GM12878 (cell line): ENCODE results near the gene HNMT. TPM values are rescaled to one million over a fixed set of nuclear protein-coding genes. Genes with fewer than 3 reads are reported as not detected.

Experiments
- ATAC-seq: fragments of 200-7000 bp; cut with Tn5 transposase; 3 replicates; pipeline ENCODE4 v1.9.1; 2020; ENCODE audit warnings: mild to moderate bottlenecking, moderate library complexity
- BruUV-seq: library from RNA; stranded (reverse); fragments of 400-500 nt; replicated peaks from 2 replicates; lab custom pipeline; 2021; lab: Mats Ljungman, UMichigan
- CTCF ChIA-PET: fragments of 300-600 bp; sonication (Branson Sonifier 250); formaldehyde crosslinking; extraction: SDS; loops from one replicate; lab custom pipeline; 2021; ENCODE audit warnings: inconsistent platforms; lab: Yijun Ruan, JAX
- POLR2A ChIA-PET: fragments of 350-600 bp; formaldehyde crosslinking; extraction: SDS; loops from one replicate; lab custom pipeline; 2021; ENCODE audit warnings: inconsistent platforms; lab: Charles Lee
- RAD21 ChIA-PET: fragments of 300-600 bp; sonication (Branson Sonifier 250); formaldehyde crosslinking; loops from one replicate; lab custom pipeline; 2023; ENCODE audit warnings: antibody characterized with exemption; ENCODE audit not compliant: unreplicated experiment; lab: Charles Lee
- SMC1A ChIA-PET: fragments of 300-600 bp; sonication (Branson Sonifier 250); formaldehyde crosslinking; loops from one replicate; lab custom pipeline; 2023; ENCODE audit not compliant: unreplicated experiment, uncharacterized antibody; lab: Charles Lee
- DNase-seq: peaks from one replicate; pipeline ENCODE4 v3.0.0-alpha.2; 2011; ENCODE audit warnings: low read depth, low spot score
- FAIRE-seq: peaks from 3 replicates; lab custom pipeline; 2011; peaks lifted over from hg19 to GRCh38; lab: Jason Lieb, UNC
- H2AFZ ChIP-seq: 2 replicates; pipeline ENCODE4 v1.6.0; 2011; ENCODE audit warnings: low read depth, low read length, control low read depth; ENCODE audit not compliant: control insufficient read depth
- H3K27ac ChIP-seq: 2 replicates; pipeline ENCODE4 v1.5.1; 2011; ENCODE audit warnings: control low read depth; ENCODE audit not compliant: control insufficient read depth, insufficient read depth
- H3K27me3 ChIP-seq, 2 experiments: replicated peaks in 1 of 2; 2 replicates each; pipeline versions ENCODE4 v1.6.0 to v1.6.1; 2011; ENCODE audit warnings: low read length in 1 of 2; ENCODE audit not compliant: control insufficient read depth in 2 of 2, insufficient read depth in 2 of 2
- H3K36me3 ChIP-seq, 2 experiments: 2 replicates each; pipeline ENCODE4 v1.5.1; 2011; ENCODE audit warnings: low read length in 1 of 2; ENCODE audit not compliant: control insufficient read depth in 2 of 2, insufficient read depth in 2 of 2
- H3K4me1 ChIP-seq: 2 replicates; pipeline ENCODE4 v1.6.1; 2011; ENCODE audit warnings: mild to moderate bottlenecking, low read length, moderate library complexity, mixed read lengths; ENCODE audit not compliant: control insufficient read depth, insufficient read depth
- H3K4me2 ChIP-seq: 2 replicates; pipeline ENCODE4 v1.6.0; 2011; ENCODE audit warnings: control low read depth; ENCODE audit not compliant: control insufficient read depth, insufficient read depth
- H3K4me3 ChIP-seq: fragments of 200-600 bp; sonication (generic); 2 replicates; pipeline ENCODE4 v1.5.1; 2016
- H3K79me2 ChIP-seq: 2 replicates; pipeline ENCODE4 v1.6.0; 2011; ENCODE audit warnings: low read length; ENCODE audit not compliant: control insufficient read depth, insufficient read depth
- H3K9ac ChIP-seq: 2 replicates; pipeline ENCODE4 v1.8.0; 2011; ENCODE audit warnings: low read length, control low read depth, mixed read lengths; ENCODE audit not compliant: control insufficient read depth, insufficient read depth
- H3K9me3 ChIP-seq: replicated peaks from 3 replicates; pipeline ENCODE4 v1.5.1; 2011; ENCODE audit warnings: mild to moderate bottlenecking, low read length; ENCODE audit not compliant: control insufficient read depth, insufficient read depth
- H4K20me1 ChIP-seq: 2 replicates; pipeline ENCODE4 v1.6.0; 2011; ENCODE audit not compliant: control insufficient read depth, insufficient read depth
- NFYB ChIP-seq: IDR thresholded peaks from 2 replicates; pipeline ENCODE4 v1.6.1; 2011; ENCODE audit warnings: low read depth, mild to moderate bottlenecking, low read length, improper control_type of control experiment, moderate library complexity; ENCODE audit not compliant: insufficient read depth
- PAX8 ChIP-seq: fragments of 450-650 bp; IDR thresholded peaks from 2 replicates; pipeline ENCODE4 v1.6.1; 2017; ENCODE audit warnings: mild to moderate bottlenecking, moderate library complexity
- POLR2A ChIP-seq: IDR thresholded peaks from 2 replicates; pipeline ENCODE4 v1.6.1; 2011; ENCODE audit warnings: low read depth, mild to moderate bottlenecking, low read length
- RFX5 ChIP-seq: IDR thresholded peaks from 2 replicates; pipeline ENCODE4 v1.6.1; 2011; ENCODE audit warnings: low read depth, low read length, improper control_type of control experiment
- SREBF2 ChIP-seq: IDR thresholded peaks from 2 replicates; pipeline ENCODE4 v1.6.1; 2012; ENCODE audit warnings: mild to moderate bottlenecking, low read length
- SRF ChIP-seq, 2 experiments: IDR thresholded peaks; 2 replicates each; pipeline ENCODE4 v1.6.1; 2011; ENCODE audit warnings: low read depth in 2 of 2, low read length in 2 of 2, mild to moderate bottlenecking in 1 of 2, moderate library complexity in 1 of 2
- ZNF24 ChIP-seq: fragments of 450-650 bp; IDR thresholded peaks from 2 replicates; pipeline ENCODE4 v1.6.1; 2017; ENCODE audit warnings: antibody characterized with exemption, mild to moderate bottlenecking
- WGBS: methylation state at CpG from one replicate; pipeline ENCODE4 v1.1.6; 2016; ENCODE audit warnings: low lambda C conversion rate; ENCODE audit not compliant: insufficient replicate concordance, insufficient coverage; ENCODE audit errors: missing lambda C conversion rate; 5-methylcytosine and 5-hydroxymethylcytosine counted together
- in situ Hi-C: fragments of 300-500 bp; cut with MboI; formaldehyde crosslinking; loops from 9 replicates; pipeline ENCODE4 v1.14.3; 2018; ENCODE audit warnings: mixed read lengths
- intact Hi-C: fragments of 100-400 bp; cut with micrococcal nuclease; formaldehyde crosslinking; loops from one replicate; pipeline ENCODE4 v1.14.2; 2022; ENCODE audit not compliant: unreplicated experiment
- polyA plus RNA-seq, 11 experiments: library from polyadenylated mRNA; depleted of rRNA in 4 of 11; unstranded in 6 of 11; stranded (reverse) in 5 of 11; fragments of >200 nt; fragmentation: Nextera tagmentation in 4 of 11; fragmentation: Illumina TruSeq in 1 of 11; extraction: Ambion mirVana in 4 of 11; extraction: Trizol in 1 of 11; gene quantifications; 1 replicate in 1 of 11; 2 replicates in 10 of 11; pipeline versions ENCODE4 v1.2.1 to v1.2.3, GENCODE V29; 2011 to 2016; ENCODE audit warnings: inconsistent platforms in 2 of 11, missing spikeins in 2 of 11, low read depth in 1 of 11
- total RNA-seq, 4 experiments: library from RNA; depleted of rRNA in 3 of 4; stranded (reverse); fragments of >200 nt in 3 of 4; fragmentation: Illumina TruSeq in 1 of 4; extraction: Trizol in 1 of 4; gene quantifications; 2 replicates each; pipeline versions ENCODE4 v1.2.1 to v1.2.3, GENCODE V29; 2013 to 2021

The HNMT gene
- total and polyA plus RNA-seq, 10 of the 15 experiments (the other 5 are each of a cell fraction or from before 2014, with no cell fraction given), result not detected

GRCh38 chr2:138058427-138058826 lies 94.2 kb downstream of the HNMT start:
- Histone ChIP-seq H4K20me1 (no peaks in the 10 kb centered on the region), H3K4me2 (no peak overlapping the region), H3K79me2 (no peaks in the 10 kb centered on the region), H3K27me3 (no peaks in the 10 kb centered on the region), H3K36me3 (no peaks in the 10 kb centered on the region), H2AFZ (no peak overlapping the region), H3K9ac (no peak overlapping the region), H3K4me3 (no peak overlapping the region), H3K4me1 (no peaks in the 10 kb centered on the region), H3K9me3 (no peaks in the 10 kb centered on the region), H3K27ac (no peak overlapping the region)
- no peak for DNase-seq
- ATAC-seq, result no peak
- TF ChIP-seq ZNF24 (no peak), SRF (IDR thresholded peaks at IDR 0.05; ENCODE audit: low read depth in 2 of 2, low read length in 2 of 2) (no peak)
- SMC1A ChIA-PET, result no interaction called here
- in situ Hi-C loops, result no loop called here
- intact Hi-C loops, result no loop called here
- RAD21 ChIA-PET, result no interaction called here
- WGBS, result 0% methylated on average over 1 of the region's 1 CpG
- no peak for FAIRE-seq
- CTCF ChIA-PET, result no interaction called here
- POLR2A ChIA-PET, result no interaction called here
- no TSS peak for BruUV-seq

- RAD21 ChIA-PET, result no interaction called here
- TF ChIP-seq PAX8, result no peak
- no peak for TF ChIP-seq NFYB
- TF ChIP-seq SREBF2, result no peak
- TF ChIP-seq POLR2A, result no peak
- no peak for TF ChIP-seq RFX5
- no peak overlapping the region for H2AFZ ChIP-seq
- no peak for ATAC-seq
- no peaks in the 10 kb centered on the region for H3K27me3 ChIP-seq
- 24% methylated on average over 3 of the region's 3 CpGs for WGBS
- CTCF ChIA-PET, result no interaction called here
- BruUV-seq, result no TSS peak
- in situ Hi-C loops (no loop called here), intact Hi-C loops (no loop called here)
- H4K20me1 ChIP-seq, result no peaks in the 10 kb centered on the region
- SMC1A ChIA-PET, result no interaction called here
- H3K27ac ChIP-seq, result no peak overlapping the region
- H3K36me3 ChIP-seq, result no peaks in the 10 kb centered on the region
- no peak for DNase-seq
- POLR2A ChIA-PET, result no interaction called here
- FAIRE-seq, result no peak
- H3K9ac ChIP-seq, result no peak overlapping the region
- H3K9me3 ChIP-seq, result no peaks in the 10 kb centered on the region
- H3K4me2 ChIP-seq, result no peak overlapping the region
- H3K79me2 ChIP-seq, result no peaks in the 10 kb centered on the region
- H3K4me1 ChIP-seq, result no peaks in the 10 kb centered on the region
- no peak overlapping the region for H3K4me3 ChIP-seq
These were observed 95.4 kb downstream of the HNMT start for GRCh38 chr2:138059487-138060300.
